Measurements from ENCODE around the gene CST7.

- no peak for TF ChIP-seq POLR2AphosphoS5 (IDR thresholded peaks at IDR 0.05)
- TF ChIP-seq, protein P1, sequence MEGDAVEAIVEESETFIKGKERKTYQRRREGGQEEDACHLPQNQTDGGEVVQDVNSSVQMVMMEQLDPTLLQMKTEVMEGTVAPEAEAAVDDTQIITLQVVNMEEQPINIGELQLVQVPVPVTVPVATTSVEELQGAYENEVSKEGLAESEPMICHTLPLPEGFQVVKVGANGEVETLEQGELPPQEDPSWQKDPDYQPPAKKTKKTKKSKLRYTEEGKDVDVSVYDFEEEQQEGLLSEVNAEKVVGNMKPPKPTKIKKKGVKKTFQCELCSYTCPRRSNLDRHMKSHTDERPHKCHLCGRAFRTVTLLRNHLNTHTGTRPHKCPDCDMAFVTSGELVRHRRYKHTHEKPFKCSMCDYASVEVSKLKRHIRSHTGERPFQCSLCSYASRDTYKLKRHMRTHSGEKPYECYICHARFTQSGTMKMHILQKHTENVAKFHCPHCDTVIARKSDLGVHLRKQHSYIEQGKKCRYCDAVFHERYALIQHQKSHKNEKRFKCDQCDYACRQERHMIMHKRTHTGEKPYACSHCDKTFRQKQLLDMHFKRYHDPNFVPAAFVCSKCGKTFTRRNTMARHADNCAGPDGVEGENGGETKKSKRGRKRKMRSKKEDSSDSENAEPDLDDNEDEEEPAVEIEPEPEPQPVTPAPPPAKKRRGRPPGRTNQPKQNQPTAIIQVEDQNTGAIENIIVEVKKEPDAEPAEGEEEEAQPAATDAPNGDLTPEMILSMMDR (IDR thresholded peaks at IDR 0.05): no peak
Observed at GRCh38 chr20:24953621-24954133, 4.6 kb downstream of the CST7 start.

Measured in breast epithelium (tissue), 3 donors.